ACC112 (cell line): ENCODE measurements around the gene NPHS1.

Experiments
- H2AFZ ChIP-seq: fragments of 200-600 bp; sonication (generic); one replicate; pipeline ENCODE4 v1.6.0; 2017; ENCODE audit warnings: antibody characterized with exemption, low read length; ENCODE audit not compliant: unreplicated experiment
- H3K27ac ChIP-seq: fragments of 200-600 bp; sonication (generic); 2 replicates; pipeline ENCODE4 v1.5.1; 2014; ENCODE audit warnings: low read depth, mild to moderate bottlenecking, antibody characterized with exemption, low read length, moderate library complexity
- H3K27me3 ChIP-seq: fragments of 200-600 bp; sonication (generic); 2 replicates; pipeline ENCODE4 v1.6.1; 2014; ENCODE audit warnings: mild to moderate bottlenecking, antibody characterized with exemption, low read length, moderate library complexity, mixed read lengths; ENCODE audit not compliant: insufficient read depth
- H3K36me3 ChIP-seq: fragments of 200-600 bp; sonication (generic); 2 replicates; pipeline ENCODE4 v1.6.1; 2016; ENCODE audit warnings: mild to moderate bottlenecking, antibody characterized with exemption, low read length, moderate library complexity, mixed read lengths; ENCODE audit not compliant: insufficient read depth
- H3K4me1 ChIP-seq: fragments of 200-600 bp; sonication (generic); one replicate; pipeline ENCODE4 v1.6.1; 2016; ENCODE audit warnings: low read length, mixed read lengths; ENCODE audit not compliant: insufficient read depth, unreplicated experiment, control insufficient read depth
- H3K4me3 ChIP-seq: fragments of 200-600 bp; sonication (generic); 2 replicates; pipeline ENCODE4 v1.5.1; 2014; ENCODE audit warnings: mild to moderate bottlenecking, low read depth, low read length
- H3K79me2 ChIP-seq: fragments of 200-600 bp; sonication (generic); one replicate; pipeline ENCODE4 v1.6.0; 2016; ENCODE audit warnings: low read length; ENCODE audit not compliant: control insufficient read depth, unreplicated experiment, insufficient read depth

NPHS1 gene

GRCh38 chr19:35861640-35862160 is 9.4 kb upstream of the NPHS1 start:
- H2AFZ ChIP-seq: no peak overlapping the region
- no peaks in the 10 kb centered on the region for H3K4me1 ChIP-seq
- no peak overlapping the region for H3K27ac ChIP-seq
- no peaks in the 10 kb centered on the region for H3K36me3 ChIP-seq
- peaks cover 39% of the 10 kb centered on the region for H3K27me3 ChIP-seq
- no peak overlapping the region for H3K4me3 ChIP-seq
- H3K79me2 ChIP-seq: no peaks in the 10 kb centered on the region

- Histone ChIP-seq H3K27me3 (peaks cover 45% of the 10 kb centered on the region), H3K4me3 (no peak overlapping the region), H3K4me1 (peaks cover 2% of the 10 kb centered on the region), H3K27ac (no peak overlapping the region), H3K79me2 (no peaks in the 10 kb centered on the region), H3K36me3 (no peaks in the 10 kb centered on the region), H2AFZ (no peak overlapping the region)
Observed at GRCh38 chr19:35860818-35861639, 8.7 kb upstream of the NPHS1 start.

GRCh38 chr19:35860436-35860817 is 8.1 kb upstream of the NPHS1 start:
- Histone ChIP-seq H2AFZ (no peak overlapping the region), H3K4me3 (no peak overlapping the region), H3K4me1 (peaks cover 3% of the 10 kb centered on the region), H3K27me3 (peaks cover 44% of the 10 kb centered on the region), H3K36me3 (no peaks in the 10 kb centered on the region), H3K79me2 (no peaks in the 10 kb centered on the region), H3K27ac (no peak overlapping the region)

- H3K27me3 ChIP-seq: peaks cover 52% of the 10 kb centered on the region
- H3K79me2 ChIP-seq: no peaks in the 10 kb centered on the region
- no peak overlapping the region for H3K4me3 ChIP-seq
- H3K27ac ChIP-seq: no peak overlapping the region
- H3K36me3 ChIP-seq: no peaks in the 10 kb centered on the region
- H3K4me1 ChIP-seq: peaks cover 3% of the 10 kb centered on the region
- H2AFZ ChIP-seq: no peak overlapping the region
Observed at GRCh38 chr19:35859414-35859813, 7.1 kb upstream of the NPHS1 start.

- Histone ChIP-seq H3K79me2 (no peaks in the 10 kb centered on the region), H3K4me3 (no peak overlapping the region), H3K36me3 (no peaks in the 10 kb centered on the region), H2AFZ (no peak overlapping the region), H3K4me1 (peaks cover 3% of the 10 kb centered on the region), H3K27me3 (peaks cover 52% of the 10 kb centered on the region), H3K27ac (no peak overlapping the region)
Observed at GRCh38 chr19:35858311-35858710, 6.0 kb upstream of the NPHS1 start.

- Histone ChIP-seq H3K36me3 (no peaks in the 10 kb centered on the region), H2AFZ (no peak within 1 kb of the TSS), H3K79me2 (no peaks in the 10 kb centered on the region), H3K4me1 (peaks cover 3% of the 10 kb centered on the region), H3K4me3 (peak within 1 kb of the TSS; percentile 78), H3K27me3 (peaks cover 55% of the 10 kb centered on the region), H3K27ac (no peak within 1 kb of the TSS)
Observed at GRCh38 chr19:35856546-35857149, 4.3 kb upstream of the NPHS1 start, which contains the start of gene KIRREL2. KIRREL2 (plus strand) TSS chr19:35856911; CDS start chr19:35857120, 209 bp downstream.

GRCh38 chr19:35853038-35853756 is 893 bp upstream of the NPHS1 start:
- Histone ChIP-seq H3K4me3 (no peak overlapping the region), H3K79me2 (no peaks in the 10 kb centered on the region), H3K36me3 (no peaks in the 10 kb centered on the region), H2AFZ (no peak overlapping the region), H3K27me3 (peaks cover 59% of the 10 kb centered on the region), H3K4me1 (peaks cover 3% of the 10 kb centered on the region), H3K27ac (no peak overlapping the region)

GRCh38 chr19:35851213-35852028 is 883 bp downstream of the NPHS1 start:
- no peak overlapping the region for H3K4me3 ChIP-seq
- no peaks in the 10 kb centered on the region for H3K36me3 ChIP-seq
- H3K4me1 ChIP-seq: peaks cover 3% of the 10 kb centered on the region
- H3K79me2 ChIP-seq: no peaks in the 10 kb centered on the region
- H3K27ac ChIP-seq: no peak overlapping the region
- peaks cover 59% of the 10 kb centered on the region for H3K27me3 ChIP-seq
- H2AFZ ChIP-seq: no peak overlapping the region

- Histone ChIP-seq H3K27ac (no peak overlapping the region), H3K4me3 (no peak overlapping the region), H2AFZ (no peak overlapping the region), H3K79me2 (no peaks in the 10 kb centered on the region), H3K27me3 (peaks cover 64% of the 10 kb centered on the region), H3K4me1 (no peaks in the 10 kb centered on the region), H3K36me3 (no peaks in the 10 kb centered on the region)
Observed at GRCh38 chr19:35848919-35849505, 3.3 kb downstream of the NPHS1 start.

GRCh38 chr19:35848486-35848885 is 3.8 kb downstream of the NPHS1 start:
- Histone ChIP-seq H3K27me3 (peaks cover 69% of the 10 kb centered on the region), H3K4me1 (no peaks in the 10 kb centered on the region), H3K36me3 (no peaks in the 10 kb centered on the region), H3K4me3 (no peak overlapping the region), H3K79me2 (no peaks in the 10 kb centered on the region), H3K27ac (no peak overlapping the region), H2AFZ (no peak overlapping the region)
